Astrocyte (in vitro differentiated cells and primary cell): ENCODE data around the gene FAM83F. TPM values are rescaled to one million over a fixed set of nuclear protein-coding genes. Genes with fewer than 3 reads are reported as not detected.

Experiments
- DNase-seq: peaks from one replicate; pipeline ENCODE4 v3.0.0-alpha.2; 2010; ENCODE audit warnings: low read depth
- FAIRE-seq: peaks from 2 replicates; lab custom pipeline; 2011; peaks lifted over from hg19 to GRCh38; lab: Jason Lieb, UNC
- H2AFZ ChIP-seq: 2 replicates; pipeline ENCODE4 v1.6.0; 2012; ENCODE audit warnings: low read depth, low read length, inconsistent platforms
- H3K27ac ChIP-seq: 2 replicates; pipeline ENCODE4 v1.5.1; 2011; ENCODE audit warnings: low read depth, low read length, inconsistent platforms
- H3K27me3 ChIP-seq: 2 replicates; pipeline ENCODE4 v1.6.0; 2011; ENCODE audit warnings: low read length, inconsistent platforms; ENCODE audit not compliant: insufficient read depth
- H3K36me3 ChIP-seq: 2 replicates; pipeline ENCODE4 v1.5.1; 2011; ENCODE audit warnings: low read length, inconsistent platforms; ENCODE audit not compliant: insufficient read depth
- H3K4me1 ChIP-seq: 2 replicates; pipeline ENCODE4 v1.5.1; 2011; ENCODE audit warnings: low read length, inconsistent platforms; ENCODE audit not compliant: insufficient read depth
- H3K4me2 ChIP-seq: 2 replicates; pipeline ENCODE4 v1.6.0; 2012; ENCODE audit warnings: low read length, inconsistent platforms
- H3K4me3 ChIP-seq: 2 replicates; pipeline ENCODE4 v1.5.1; 2011; ENCODE audit warnings: low read depth, mild to moderate bottlenecking, low read length, inconsistent platforms; ENCODE audit not compliant: insufficient read depth
- H3K79me2 ChIP-seq: 2 replicates; pipeline ENCODE4 v1.6.0; 2012; ENCODE audit warnings: mild to moderate bottlenecking, low read length, inconsistent platforms; ENCODE audit not compliant: insufficient read depth
- H3K9ac ChIP-seq: 2 replicates; pipeline ENCODE4 v1.6.0; 2012; ENCODE audit warnings: mild to moderate bottlenecking, low read length, inconsistent platforms
- H3K9me3 ChIP-seq: 2 replicates; pipeline ENCODE4 v1.5.1; 2012; ENCODE audit warnings: low read depth, mild to moderate bottlenecking, low read length, inconsistent platforms; ENCODE audit not compliant: insufficient read depth
- H4K20me1 ChIP-seq: 2 replicates; pipeline ENCODE4 v1.6.0; 2012; ENCODE audit warnings: low read length, inconsistent platforms; ENCODE audit not compliant: insufficient read depth
- H3K27ac Mint-ChIP-seq: one replicate; pipeline ENCODE4 v1.8.0; 2021; ENCODE audit warnings: mild to moderate bottlenecking, mixed read lengths; ENCODE audit not compliant: unreplicated experiment
- H3K27me3 Mint-ChIP-seq: one replicate; pipeline ENCODE4 v1.8.0; 2021; ENCODE audit warnings: low read depth, mixed read lengths; ENCODE audit not compliant: unreplicated experiment
- H3K36me3 Mint-ChIP-seq: one replicate; pipeline ENCODE4 v1.8.0; 2021; ENCODE audit warnings: low read depth, mixed read lengths; ENCODE audit not compliant: unreplicated experiment
- H3K4me1 Mint-ChIP-seq: one replicate; pipeline ENCODE4 v1.8.0; 2021; ENCODE audit warnings: low read depth, mixed read lengths; ENCODE audit not compliant: unreplicated experiment
- H3K4me3 Mint-ChIP-seq: one replicate; pipeline ENCODE4 v1.8.0; 2021; ENCODE audit warnings: mild to moderate bottlenecking, moderate library complexity, mixed read lengths; ENCODE audit not compliant: unreplicated experiment
- H3K9me3 Mint-ChIP-seq: one replicate; pipeline ENCODE4 v1.8.0; 2021; ENCODE audit warnings: mild to moderate bottlenecking, mixed read lengths; ENCODE audit not compliant: unreplicated experiment
- CTCF ChIP-seq: IDR thresholded peaks from 2 replicates; pipeline ENCODE4 v1.5.1; 2011; ENCODE audit warnings: low read depth, mild to moderate bottlenecking, inconsistent platforms, low read length, moderate library complexity; ENCODE audit not compliant: insufficient read depth
- EZH2 ChIP-seq: IDR thresholded peaks from 2 replicates; pipeline ENCODE4 v1.6.1; 2012; ENCODE audit warnings: mild to moderate bottlenecking, low read length, inconsistent platforms; ENCODE audit not compliant: insufficient read depth
- total RNA-seq: library from RNA; stranded (reverse); gene quantifications from 2 replicates; pipeline ENCODE4 v1.2.1, GENCODE V29; 2021

Gene FAM83F
- total RNA-seq, 1 donor from 2014 or later = 0.79 TPM

- H3K9ac ChIP-seq = no peak overlapping the region
- TF ChIP-seq CTCF = no peak
- TF ChIP-seq EZH2 = no peak
- no peaks in the 10 kb centered on the region for H3K79me2 ChIP-seq
- peaks cover 8% of the 10 kb centered on the region for H3K27me3 ChIP-seq
- H3K4me2 ChIP-seq = no peak overlapping the region
- no peak overlapping the region for H3K27ac ChIP-seq
- no peak overlapping the region for H3K4me3 Mint-ChIP-seq
- no peak overlapping the region for H3K4me3 ChIP-seq
- FAIRE-seq = no peak
- H4K20me1 ChIP-seq = no peaks in the 10 kb centered on the region
- H3K4me1 ChIP-seq = no peaks in the 10 kb centered on the region
- H3K36me3 ChIP-seq = no peaks in the 10 kb centered on the region
- no peaks in the 10 kb centered on the region for H3K9me3 ChIP-seq
- no peak overlapping the region for H2AFZ ChIP-seq
- H3K36me3 Mint-ChIP-seq = no peaks in the 10 kb centered on the region
- H3K4me1 Mint-ChIP-seq = peaks cover 3% of the 10 kb centered on the region
- peaks cover 64% of the 10 kb centered on the region for H3K27me3 Mint-ChIP-seq
- no peak for DNase-seq
- no peak overlapping the region for H3K27ac Mint-ChIP-seq
- H3K9me3 Mint-ChIP-seq = peaks cover 3% of the 10 kb centered on the region
These were observed 6.2 kb upstream of the FAM83F start for GRCh38 chr22:39988386-39989114.

GRCh38 chr22:39989633-39990032 is 5.1 kb upstream of the FAM83F start:
- Histone ChIP-seq H4K20me1 (no peaks in the 10 kb centered on the region), H3K4me3 (no peak overlapping the region), H3K36me3 (no peaks in the 10 kb centered on the region), H3K27ac (no peak overlapping the region), H3K79me2 (no peaks in the 10 kb centered on the region), H2AFZ (no peak overlapping the region), H3K4me1 (no peaks in the 10 kb centered on the region), H3K9ac (no peak overlapping the region), H3K9me3 (no peaks in the 10 kb centered on the region), H3K4me2 (no peak overlapping the region), H3K27me3 (peaks cover 12% of the 10 kb centered on the region)
- no peak for DNase-seq
- H3K27ac Mint-ChIP-seq = no peak overlapping the region
- H3K9me3 Mint-ChIP-seq = peaks cover 3% of the 10 kb centered on the region
- TF ChIP-seq EZH2 (no peak), CTCF (no peak)
- peaks cover 1% of the 10 kb centered on the region for H3K4me1 Mint-ChIP-seq
- peaks cover 63% of the 10 kb centered on the region for H3K27me3 Mint-ChIP-seq
- no peak for FAIRE-seq
- no peak overlapping the region for H3K4me3 Mint-ChIP-seq
- H3K36me3 Mint-ChIP-seq = no peaks in the 10 kb centered on the region

GRCh38 chr22:39990686-39991085 is 4.1 kb upstream of the FAM83F start:
- no peak overlapping the region for H3K4me3 Mint-ChIP-seq
- Histone ChIP-seq H3K36me3 (no peaks in the 10 kb centered on the region), H3K4me2 (no peak overlapping the region), H2AFZ (no peak overlapping the region), H3K27ac (no peak overlapping the region), H3K27me3 (peaks cover 12% of the 10 kb centered on the region), H3K4me1 (no peaks in the 10 kb centered on the region), H4K20me1 (no peaks in the 10 kb centered on the region), H3K9me3 (no peaks in the 10 kb centered on the region), H3K4me3 (no peak overlapping the region), H3K9ac (no peak overlapping the region), H3K79me2 (no peaks in the 10 kb centered on the region)
- peaks cover 3% of the 10 kb centered on the region for H3K9me3 Mint-ChIP-seq
- FAIRE-seq = no peak
- H3K27me3 Mint-ChIP-seq = peaks cover 55% of the 10 kb centered on the region
- no peaks in the 10 kb centered on the region for H3K36me3 Mint-ChIP-seq
- H3K4me1 Mint-ChIP-seq = peaks cover 1% of the 10 kb centered on the region
- H3K27ac Mint-ChIP-seq = no peak overlapping the region
- no peak for DNase-seq
- TF ChIP-seq CTCF = no peak
